GM12872 (cell line): ENCODE results near the gene CAMKK2.
A peak's percentile ranks its signal among the peaks of the same experiment; 100 is the strongest.

Experiments used
- CTCF ChIP-seq: IDR thresholded peaks from 3 replicates; pipeline ENCODE4 v1.5.1; 2011; ENCODE audit warnings: low read depth, mild to moderate bottlenecking, low read length, moderate library complexity; ENCODE audit not compliant: insufficient read depth

The CAMKK2 gene

GRCh38 chr12:121217063-121217462 lies 79.4 kb downstream of the CAMKK2 start:
- no peak for TF ChIP-seq CTCF

GRCh38 chr12:121216102-121216501 lies 80.4 kb downstream of the CAMKK2 start:
- TF ChIP-seq CTCF = no peak

DNA sequence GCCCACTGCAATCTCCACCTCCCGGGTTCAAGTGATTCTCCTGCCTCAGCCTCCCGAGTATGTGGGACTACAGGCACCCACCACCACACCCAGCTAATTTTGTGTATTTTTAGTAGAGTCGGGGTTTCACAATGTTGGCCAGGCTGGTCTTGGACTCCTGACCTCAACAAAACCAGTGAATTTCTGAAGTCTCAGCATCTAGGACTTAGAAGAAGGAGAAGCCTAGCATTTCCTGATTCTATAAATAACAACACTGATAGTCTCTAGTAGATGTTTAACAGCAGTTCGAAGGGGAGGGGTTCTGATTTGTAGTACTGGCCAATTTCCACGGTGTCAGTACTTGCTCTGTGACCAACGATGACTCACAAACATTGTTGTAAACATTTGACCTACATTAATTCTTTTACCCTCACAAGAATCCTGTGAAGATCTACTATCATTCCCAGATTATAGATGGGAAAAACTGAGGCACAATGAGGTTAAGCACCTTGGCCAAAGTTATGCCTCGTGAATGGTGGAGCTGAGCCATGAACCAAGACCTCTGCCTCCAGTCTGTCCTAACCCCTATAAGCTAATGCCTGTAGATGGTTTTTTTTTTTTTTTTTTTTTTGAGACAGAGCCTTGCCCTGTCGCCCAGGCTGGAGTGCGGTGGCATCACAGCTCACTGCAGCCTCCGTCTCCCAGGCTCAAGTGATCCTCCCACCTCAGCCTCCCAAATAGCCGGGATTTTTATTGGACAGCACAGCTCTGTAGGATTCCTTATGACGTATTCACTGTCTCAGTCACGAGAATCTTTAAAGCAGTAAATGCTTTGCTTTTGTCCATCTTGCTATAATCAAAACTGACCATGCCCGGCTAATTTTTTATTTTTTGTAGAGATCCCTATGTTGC lies 81.4 kb downstream of the CAMKK2 start:
- TF ChIP-seq CTCF = no peak

DNA sequence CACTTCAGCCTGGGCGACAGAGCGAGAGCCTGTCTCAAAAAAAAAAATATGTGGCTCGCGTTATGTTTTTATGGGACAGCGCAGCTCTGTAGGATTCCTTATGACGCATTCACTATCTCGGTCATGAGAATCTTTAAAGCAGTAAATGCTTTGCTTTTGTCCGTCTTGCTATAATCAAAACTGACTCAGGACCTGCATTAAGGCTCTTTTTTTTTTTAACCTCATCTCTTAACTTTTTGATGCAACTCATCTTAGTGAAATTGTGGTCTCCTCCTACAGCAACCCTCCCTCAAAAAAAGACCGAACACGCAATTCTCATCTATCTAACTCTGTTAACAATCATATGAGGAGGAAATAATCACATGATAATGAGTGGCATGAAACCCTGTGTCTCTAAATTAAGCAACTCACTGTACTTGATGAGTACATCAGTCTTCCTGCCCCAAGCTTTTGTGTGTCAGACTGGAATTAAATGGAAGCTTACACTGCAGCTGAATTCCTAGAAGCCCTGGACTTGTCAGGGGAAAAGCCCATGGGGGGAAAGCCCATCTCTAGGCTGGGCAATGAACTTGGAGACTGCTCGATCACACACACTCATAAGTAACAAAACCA lies 82.2 kb downstream of the CAMKK2 start:
- no peak for TF ChIP-seq CTCF

GRCh38 chr12:121212875-121213274 lies 83.6 kb downstream of the CAMKK2 start:
- no peak for TF ChIP-seq CTCF

DNA sequence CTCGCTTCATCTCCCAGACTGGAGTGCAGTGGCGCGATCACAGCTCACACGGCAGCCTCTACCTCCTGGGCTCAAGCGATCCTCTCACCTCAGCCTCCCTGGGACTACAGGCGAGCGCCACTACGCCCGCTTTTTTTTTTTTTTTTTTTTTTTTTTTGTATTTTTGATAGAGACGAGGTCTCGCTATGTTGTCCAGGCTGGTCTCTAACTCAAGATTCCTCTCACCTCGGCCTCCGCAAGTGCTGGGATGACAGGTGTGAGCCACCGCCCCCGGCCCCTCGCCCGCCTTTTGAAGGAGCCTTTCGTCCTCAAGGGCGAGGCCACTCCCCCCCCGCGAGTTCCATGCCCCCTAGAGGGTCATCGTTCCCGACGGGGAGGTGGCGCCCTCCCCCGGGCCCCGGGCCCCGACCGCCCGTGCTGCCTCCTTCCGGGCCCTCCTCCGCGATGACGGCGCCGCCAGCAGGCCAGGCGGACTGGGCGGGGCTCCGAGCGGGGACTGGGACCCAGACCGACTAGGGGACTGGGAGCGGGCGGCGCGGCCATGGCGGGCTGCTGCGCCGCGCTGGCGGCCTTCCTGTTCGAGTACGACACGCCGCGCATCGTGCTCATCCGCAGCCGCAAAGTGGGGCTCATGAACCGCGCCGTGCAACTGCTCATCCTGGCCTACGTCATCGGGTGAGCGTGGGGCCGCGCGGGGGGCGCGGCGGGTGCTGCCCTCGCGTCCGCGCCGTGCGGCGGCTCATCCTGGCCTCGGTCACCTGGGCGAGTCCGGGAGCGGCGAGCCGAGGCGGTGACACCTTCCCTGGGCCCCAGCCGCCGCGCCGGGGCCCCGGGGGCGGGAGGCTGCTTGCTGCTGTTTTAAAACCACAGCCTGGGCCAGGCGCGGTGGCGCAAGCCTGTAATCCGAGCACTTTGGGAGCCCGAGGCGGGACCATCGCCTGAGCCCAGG lies 86.6 kb downstream of the CAMKK2 start, which contains the start of gene P2RX4:
P2RX4 (plus strand) TSS at position 506 of the 949 bp plus-strand sequence; CDS start at position 542, 36 bp downstream.
- TF ChIP-seq CTCF = peak; percentile 34; the same call in 1 of the 3 replicates
